HG03342 (cell line): Measurements from ENCODE around the gene NPAS3.

Experiments
- ATAC-seq: cut with Tn5 transposase; IDR thresholded peaks from one replicate; pipeline ENCODE4 v1.9.1; 2021; ENCODE audit warnings: mild to moderate bottlenecking, moderate library complexity; ENCODE audit not compliant: unreplicated experiment

The NPAS3 gene

GRCh38 chr14:32940066-32940651 lies 1.5 kb downstream of the NPAS3 start:
- no peak for ATAC-seq

DNA sequence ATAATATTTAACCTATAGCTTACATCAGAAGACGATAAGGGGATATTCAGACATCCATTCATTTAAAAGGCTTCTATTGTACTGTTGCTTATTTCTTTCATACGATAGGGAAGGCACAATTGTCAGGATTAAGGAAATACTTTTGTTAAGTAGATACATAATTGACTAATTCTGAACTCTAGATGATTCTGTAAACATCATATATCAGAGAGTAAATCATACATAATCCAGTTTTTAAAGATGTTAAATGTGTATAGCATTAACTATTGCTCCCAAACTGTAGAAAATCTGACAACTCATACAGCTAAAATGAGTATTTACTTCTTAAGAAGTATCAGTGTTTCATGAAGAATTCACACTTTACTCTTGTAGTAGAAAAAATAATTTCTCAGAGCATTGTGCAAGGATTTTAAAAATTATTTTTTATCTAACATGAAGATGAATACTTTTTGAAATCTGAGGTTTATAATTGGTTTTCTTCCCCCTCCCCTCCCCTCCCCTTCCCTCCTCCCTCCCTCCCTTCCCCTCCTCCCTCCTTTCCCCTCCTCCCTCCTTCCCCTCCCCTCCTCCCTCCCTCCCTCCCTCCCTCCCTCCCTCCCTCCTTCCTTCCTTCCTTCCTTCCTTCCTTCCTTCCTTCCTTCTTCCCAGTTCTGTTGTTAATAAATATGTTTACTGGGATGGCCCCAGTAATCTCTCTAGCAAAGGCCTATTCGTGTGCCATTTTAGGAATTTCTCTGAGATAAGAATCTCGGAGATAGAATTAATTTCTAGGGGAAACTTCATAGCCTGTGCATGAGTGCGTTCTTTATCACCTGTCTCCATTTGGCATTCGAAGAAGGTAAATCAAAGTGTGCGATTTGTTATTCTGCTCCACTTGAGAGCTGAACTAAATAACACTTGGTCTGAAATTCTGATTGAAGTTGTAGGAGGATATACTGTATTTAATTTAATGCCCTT lies 2.3 kb downstream of the NPAS3 start:
- no peak for ATAC-seq

GRCh38 chr14:32941668-32942065 lies 3.0 kb downstream of the NPAS3 start:
- no peak for ATAC-seq

DNA sequence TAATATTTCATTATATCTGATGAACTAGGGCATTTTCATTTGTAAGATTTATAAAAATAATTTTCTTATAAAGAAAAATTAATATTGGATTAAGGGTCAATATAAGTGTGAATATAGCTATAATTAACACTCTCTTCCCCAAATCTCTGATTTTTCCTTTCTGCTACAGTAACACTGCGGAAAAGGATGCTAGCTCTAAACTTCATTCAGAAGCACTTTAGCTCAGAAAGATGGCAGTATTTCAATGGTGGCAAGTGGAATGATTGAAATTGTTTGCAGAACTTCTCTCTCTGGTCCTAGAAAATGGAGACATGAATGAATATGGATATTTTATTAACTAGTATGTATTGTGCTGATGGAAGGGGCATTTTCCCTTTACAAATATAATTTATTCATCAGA lies 8.4 kb downstream of the NPAS3 start:
- no peak for ATAC-seq

DNA sequence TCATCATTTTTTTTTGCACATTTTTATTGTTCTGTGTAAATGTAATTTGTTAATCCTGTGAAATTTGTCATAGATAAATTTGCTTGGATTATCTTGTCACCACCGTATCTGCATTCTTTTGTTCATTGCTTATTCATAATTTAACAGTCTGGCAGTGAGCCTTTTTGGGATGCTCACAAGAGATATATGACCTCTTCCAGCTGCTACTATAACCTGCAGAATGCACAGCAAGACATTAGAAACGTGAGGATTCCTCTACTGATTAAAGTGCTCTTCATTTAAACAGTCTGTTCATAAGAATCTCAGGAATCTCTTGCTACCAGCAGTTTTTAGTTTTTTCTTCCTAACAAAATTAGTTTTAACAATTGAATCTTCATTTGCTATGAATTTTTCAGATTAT lies 9.1 kb downstream of the NPAS3 start:
- ATAC-seq, result no peak

- no peak for ATAC-seq
Measured at GRCh38 chr14:32950584-32950983, 11.9 kb downstream of the NPAS3 start.

DNA sequence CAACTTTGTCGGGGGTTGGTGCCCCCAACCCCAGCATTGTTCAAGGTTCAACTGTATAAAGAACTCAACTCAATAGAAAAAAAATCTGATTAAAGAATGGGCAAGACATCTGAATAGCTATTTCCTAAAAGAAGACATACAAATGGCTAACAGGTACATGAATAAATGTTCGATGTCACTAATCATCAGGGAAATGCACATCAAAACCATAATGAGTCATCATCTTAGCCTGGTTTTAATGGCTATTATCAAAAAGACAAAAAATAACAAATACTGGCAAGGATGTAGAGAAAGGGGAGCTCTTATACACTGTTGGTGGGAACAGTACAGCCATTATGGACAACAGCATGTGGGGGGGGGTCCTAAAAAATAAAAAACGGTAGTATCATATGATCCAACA lies 28.7 kb downstream of the NPAS3 start:
- no peak for ATAC-seq

- no peak for ATAC-seq
Measured at GRCh38 chr14:32968972-32969544, 30.4 kb downstream of the NPAS3 start.

DNA sequence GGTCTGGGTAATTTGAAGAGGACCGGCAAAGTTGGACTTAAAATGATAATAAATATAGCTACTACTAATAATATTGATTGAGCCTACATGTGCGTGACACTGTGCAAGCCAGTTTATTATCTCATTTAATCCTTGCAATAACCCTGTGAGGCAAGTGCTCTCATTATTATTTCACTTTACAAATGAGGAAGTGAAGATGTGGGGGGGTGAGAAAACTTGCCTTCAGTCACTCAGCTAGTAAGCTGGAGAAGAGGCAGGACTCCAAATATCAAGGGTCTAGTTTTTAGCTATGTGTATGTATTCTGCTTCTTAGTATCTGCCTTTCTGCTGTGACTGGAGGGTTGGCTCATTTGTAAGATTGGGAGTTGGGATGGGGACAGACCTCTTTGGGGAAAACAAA lies 39.2 kb downstream of the NPAS3 start:
- ATAC-seq, result no peak

GRCh38 chr14:32978691-32979255 lies 40.1 kb downstream of the NPAS3 start:
- no peak for ATAC-seq

DNA sequence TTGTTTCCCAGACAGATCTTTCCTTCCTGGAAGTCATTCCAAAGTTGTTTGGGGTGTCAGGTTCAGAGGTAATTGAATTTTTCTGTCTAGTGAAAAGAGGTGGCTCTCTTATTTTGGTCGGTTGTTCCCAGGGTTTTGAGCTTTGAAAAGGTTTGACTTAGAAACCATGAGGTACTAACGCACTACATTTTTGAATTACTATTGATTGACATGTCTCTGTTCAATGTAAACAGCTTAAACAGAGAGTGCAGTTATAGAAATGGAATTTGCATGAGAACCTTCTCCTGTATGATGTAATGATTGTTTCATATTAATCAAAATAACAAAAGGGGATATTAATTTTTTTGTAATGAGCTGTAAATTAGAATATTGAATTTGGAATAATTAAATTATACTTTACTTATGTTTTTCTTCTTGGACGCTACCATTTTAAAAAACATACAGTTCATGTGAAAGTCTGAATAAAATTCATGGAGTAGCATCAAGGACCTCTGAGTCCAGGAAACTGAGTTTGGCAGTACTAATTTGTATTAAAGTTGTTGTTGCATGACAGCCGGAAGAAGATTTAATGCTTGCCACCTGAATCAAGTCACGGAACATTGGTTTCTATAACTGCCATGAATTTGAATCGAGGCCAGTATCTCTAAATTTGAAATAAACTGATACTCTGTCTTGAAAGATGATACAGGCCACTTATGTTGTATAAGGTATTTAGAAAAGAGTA lies 41.7 kb downstream of the NPAS3 start:
- no peak for ATAC-seq

GRCh38 chr14:32980902-32981501 lies 42.3 kb downstream of the NPAS3 start:
- no peak for ATAC-seq

DNA sequence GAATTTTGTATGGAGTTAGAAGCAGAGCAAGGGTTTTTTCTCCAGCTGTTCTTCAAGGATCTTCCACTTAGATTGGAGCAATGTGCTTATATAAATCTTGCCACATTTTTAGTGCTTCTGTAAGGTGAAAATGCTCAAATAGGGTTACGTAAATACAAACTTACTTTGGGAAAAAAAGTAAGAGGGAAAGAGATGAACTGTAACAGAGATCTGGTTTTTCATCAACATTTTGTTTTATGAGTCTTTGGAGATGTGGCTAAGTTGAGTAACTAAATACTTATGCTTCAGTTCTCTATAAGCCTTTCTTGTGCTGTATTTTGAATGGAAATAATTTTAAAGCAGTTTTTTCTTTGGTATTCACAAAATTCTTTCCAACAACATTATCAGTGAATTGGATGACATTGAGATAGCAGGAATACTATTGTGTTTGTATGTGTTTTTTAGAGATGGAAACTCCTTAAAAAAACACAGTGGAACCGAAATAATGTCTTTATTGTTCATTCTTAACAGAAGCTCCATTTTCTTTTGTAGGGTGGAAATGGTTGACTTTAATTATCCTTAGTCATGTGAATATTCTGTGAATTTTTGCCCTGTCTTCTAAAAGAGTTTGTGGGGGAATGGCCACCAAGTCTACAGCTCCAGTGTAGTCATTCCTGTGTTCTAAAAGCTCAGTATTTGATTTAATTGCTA lies 45.7 kb downstream of the NPAS3 start:
- ATAC-seq, result no peak

GRCh38 chr14:32985866-32986265 lies 47.2 kb downstream of the NPAS3 start:
- ATAC-seq, result no peak

DNA sequence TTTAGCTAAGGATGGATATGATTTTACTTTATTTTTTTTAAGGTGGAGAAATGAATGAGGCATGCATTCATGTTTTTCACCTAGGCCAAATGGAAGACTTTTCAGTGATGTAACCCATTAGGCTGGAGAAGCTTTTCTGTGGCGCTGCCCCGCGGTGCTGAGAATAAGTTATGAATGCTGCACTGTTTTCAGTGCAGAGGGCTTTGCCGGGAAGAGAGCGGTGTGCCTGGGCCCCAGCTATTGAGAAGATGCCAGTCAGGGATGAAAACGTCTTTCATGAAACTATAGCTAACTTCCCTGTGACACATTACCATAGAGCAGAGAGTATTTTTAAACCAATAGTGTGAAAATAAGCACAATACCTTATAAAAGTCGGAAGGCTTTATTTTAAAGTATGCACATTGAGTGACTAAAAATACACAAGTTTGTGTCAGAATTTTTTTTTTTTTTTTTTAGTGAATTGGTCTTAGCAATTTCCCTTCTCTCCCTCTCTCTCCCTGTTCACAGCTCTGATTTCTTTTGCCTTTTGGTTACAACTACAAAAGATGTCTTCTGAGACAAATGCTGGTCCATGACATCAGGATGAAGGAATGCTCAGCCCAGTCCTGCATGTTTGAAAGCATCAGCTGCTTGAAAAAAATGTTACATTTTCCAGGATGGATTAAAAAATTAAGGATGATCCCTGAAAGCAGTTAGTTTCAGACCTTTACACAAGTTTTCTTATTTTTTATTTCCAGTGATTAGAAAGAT lies 48.3 kb downstream of the NPAS3 start:
- no peak for ATAC-seq

DNA sequence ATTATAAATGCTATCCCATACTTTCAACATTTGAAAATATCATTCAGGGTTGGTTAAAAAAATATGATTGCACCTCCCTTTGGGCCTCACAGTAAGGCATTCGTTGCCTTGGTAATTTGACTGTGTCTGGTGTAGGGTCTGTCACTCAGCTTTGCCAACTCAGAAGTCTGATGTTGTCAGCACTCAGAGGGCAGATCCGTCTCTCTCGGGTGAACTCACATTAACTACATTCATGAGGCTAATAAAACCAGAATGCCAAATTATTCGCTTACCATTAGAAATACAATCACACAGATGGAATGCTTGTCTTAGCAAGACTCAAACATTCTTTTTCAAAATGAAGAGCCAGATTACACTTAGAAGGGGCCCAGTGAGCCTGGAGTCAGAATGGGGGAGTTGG lies 53.0 kb downstream of the NPAS3 start:
- ATAC-seq, result no peak

GRCh38 chr14:32993921-32994320 lies 55.2 kb downstream of the NPAS3 start:
- no peak for ATAC-seq

- no peak for ATAC-seq
Measured at GRCh38 chr14:32996343-32996742, 57.7 kb downstream of the NPAS3 start.

- ATAC-seq, result no peak
Measured at GRCh38 chr14:32998433-32998832, 59.8 kb downstream of the NPAS3 start.
